ENCODE results near the gene SNRNP25. TPM values are rescaled to one million over a fixed set of nuclear protein-coding genes. Genes with fewer than 3 reads are reported as not detected.
A peak's percentile ranks its signal among the peaks of the same experiment; 100 is the strongest.

The SNRNP25 gene
- total RNA-seq, 1 experiment from 2014 or later: 52.9 TPM

DNA sequence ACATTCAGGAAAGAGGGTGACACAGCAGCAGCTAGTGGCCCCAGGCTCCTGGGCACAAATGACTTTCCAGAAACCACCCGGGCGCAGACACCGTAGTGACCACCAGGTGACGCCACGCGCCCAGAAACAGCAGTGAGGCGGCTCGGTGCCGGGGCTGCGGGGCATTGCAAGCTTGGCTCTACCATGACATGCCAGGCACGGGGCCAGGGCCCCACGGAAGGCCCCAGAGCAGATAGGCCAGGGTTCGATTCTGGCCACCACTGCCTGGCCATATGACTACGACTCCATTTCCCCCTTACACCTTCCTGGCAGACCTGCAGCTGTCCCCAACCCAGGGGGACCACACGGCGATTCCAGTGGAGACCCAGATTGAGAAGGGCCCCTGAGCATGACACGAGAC, 12.1 kb downstream of the SNRNP25 start:
- H3K36me3 ChIP-seq (replicated peaks; ENCODE audit: control insufficient read depth, insufficient read depth, low read length): peaks cover 7% of the 10 kb centered on the region
- no peaks in the 10 kb centered on the region for H3K27me3 ChIP-seq (ENCODE audit: control insufficient read depth, insufficient read depth, low read length)
- DNase-seq: peak; percentile 96
- no peak overlapping the region for H3K4me3 ChIP-seq (ENCODE audit: insufficient read depth, low read depth, low read length)

DNA sequence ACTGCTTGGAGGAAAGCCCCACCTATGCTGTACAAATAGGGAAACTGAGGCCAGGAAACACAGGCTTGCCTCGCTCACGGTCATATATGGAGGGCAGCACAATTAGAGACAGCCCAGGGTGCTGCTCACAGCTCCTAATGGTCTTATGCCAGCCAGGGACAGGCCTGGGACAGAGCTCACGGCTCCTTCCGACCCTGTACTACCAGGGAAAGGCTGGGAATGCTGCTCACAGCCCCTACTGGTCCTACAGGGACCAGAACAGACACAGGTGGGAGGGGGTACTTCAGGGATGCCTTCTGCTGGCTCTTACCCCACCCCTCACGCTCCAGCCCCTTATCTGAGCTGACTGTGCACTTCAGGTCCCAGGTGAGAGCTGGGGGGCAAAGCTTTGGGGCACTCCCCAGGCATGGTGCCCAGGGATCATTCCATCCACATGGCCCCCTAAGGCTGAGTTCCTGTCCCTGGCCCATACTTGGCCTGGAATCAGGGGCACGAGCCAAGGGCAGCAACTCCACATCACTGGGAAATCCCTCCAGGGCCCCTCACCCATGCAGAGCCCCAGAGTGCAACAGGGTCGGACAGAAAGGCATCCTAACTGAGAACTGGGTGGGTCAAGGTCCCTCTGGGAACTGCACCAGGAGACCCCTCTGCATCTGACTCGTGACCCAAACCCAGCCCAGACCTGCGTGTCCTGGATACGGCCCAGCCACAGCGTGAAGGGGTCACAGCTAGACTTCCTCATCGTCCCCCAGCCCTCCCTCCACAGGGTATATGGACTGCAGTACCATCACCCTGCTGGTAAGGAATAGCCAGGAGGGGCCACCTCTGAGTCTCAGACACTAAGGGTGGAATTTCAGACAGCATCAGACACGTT, 12.9 kb downstream of the SNRNP25 start:
- peaks cover 7% of the 10 kb centered on the region for H3K36me3 ChIP-seq (replicated peaks; ENCODE audit: control insufficient read depth, insufficient read depth, low read length)
- no peaks in the 10 kb centered on the region for H3K27me3 ChIP-seq (ENCODE audit: control insufficient read depth, insufficient read depth, low read length)
- no peak for DNase-seq
- H3K4me3 ChIP-seq (ENCODE audit: insufficient read depth, low read depth, low read length): no peak overlapping the region

DNA sequence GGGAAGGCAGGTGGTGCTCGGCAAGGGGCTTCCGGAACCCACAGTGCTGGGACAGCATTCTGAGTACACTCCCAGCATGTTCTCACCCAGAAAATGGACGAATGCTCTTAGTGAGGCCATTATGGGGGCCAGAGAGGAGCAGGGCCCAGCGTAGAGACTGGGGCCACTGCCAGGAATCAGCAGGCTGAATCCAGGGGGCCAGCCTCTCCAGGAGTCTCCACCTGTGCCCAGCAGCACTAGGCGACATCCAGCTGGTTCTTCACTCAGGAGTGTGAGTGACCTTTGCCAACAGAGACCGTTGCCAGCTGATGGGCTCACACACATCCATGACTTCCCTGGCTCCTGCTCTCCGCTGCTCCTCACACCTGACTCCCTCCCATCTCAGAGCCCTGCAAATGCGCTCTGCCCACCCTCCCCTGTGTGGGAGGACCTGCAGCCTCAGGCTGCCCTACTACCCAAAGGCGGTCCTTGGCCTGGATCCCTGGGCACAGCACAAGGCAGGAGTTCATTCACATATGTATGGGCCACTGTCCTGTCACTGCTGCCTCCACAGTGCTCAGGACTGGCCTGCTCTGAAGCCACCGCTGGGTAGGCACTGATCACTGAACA, 13.7 kb downstream of the SNRNP25 start:
- no peak overlapping the region for H3K4me3 ChIP-seq (ENCODE audit: insufficient read depth, low read depth, low read length)
- H3K36me3 ChIP-seq (replicated peaks; ENCODE audit: control insufficient read depth, insufficient read depth, low read length): peaks cover 7% of the 10 kb centered on the region
- DNase-seq: no peak
- no peaks in the 10 kb centered on the region for H3K27me3 ChIP-seq (ENCODE audit: control insufficient read depth, insufficient read depth, low read length)

DNA sequence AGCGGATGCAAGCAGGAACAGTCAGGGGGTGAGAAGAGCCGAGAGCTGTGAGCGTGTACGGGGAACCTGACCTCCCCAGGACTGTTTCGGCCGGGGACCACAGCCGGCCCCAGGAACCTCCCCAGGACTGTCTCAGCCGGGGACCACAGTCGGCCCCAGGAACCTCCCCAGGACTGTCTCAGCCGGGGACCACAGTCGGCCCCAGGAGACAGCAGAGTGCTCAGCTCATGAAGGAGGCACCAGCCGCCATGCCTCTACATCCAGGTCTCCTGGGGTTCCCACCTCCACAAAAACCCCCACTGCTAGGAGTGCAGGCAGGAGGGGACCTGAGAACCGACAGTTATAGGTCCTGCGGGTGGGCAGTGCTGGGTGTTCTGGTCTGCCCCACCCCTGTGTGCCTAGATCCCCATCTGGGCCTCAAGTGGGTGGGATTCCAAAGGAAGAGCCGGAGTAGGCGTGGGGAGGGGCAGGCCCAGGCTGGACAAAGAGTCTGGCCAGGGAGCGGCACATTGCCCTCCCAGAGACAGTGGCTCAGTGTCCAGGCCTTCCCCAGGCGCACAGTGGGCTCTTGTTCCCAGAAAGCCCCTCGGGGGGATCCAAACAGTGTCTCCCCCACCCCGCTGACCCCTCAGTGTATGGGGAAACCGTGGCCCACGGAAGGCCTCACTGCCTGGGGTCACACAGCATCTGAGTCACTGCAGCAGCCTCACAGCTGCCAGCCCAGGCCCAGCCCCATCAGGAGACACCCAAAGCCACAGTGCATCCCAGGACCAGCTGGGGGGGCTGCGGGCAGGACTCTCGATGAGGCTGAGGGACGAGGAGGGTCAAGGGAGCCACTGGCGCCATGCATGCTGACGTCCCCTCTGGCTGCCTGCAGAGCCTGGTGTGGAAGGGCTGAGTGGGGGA, 14.5 kb downstream of the SNRNP25 start:
- H3K4me3 ChIP-seq (ENCODE audit: insufficient read depth, low read depth, low read length): no peak overlapping the region
- H3K36me3 ChIP-seq (replicated peaks; ENCODE audit: control insufficient read depth, insufficient read depth, low read length): peaks cover 7% of the 10 kb centered on the region
- no peaks in the 10 kb centered on the region for H3K27me3 ChIP-seq (ENCODE audit: control insufficient read depth, insufficient read depth, low read length)
- no peak for DNase-seq

DNA sequence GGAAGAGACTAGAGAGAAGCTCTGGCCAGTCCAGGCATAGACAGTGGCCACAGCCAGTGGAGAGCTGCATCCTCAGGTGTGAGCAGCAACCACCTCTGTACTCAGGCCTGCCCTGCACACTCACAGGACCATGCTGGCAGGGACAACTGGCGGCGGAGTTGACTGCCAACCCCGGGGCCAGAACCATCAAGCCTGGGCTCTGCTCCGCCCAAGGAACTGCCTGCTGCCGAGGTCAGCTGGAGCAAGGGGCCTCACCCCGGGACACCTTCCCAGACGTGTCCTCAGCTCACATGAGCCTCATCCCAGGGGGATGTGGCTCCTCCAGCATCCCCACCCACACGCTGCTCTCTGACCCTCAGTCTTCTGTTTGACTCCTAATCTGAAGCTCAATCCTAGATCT, 15.6 kb downstream of the SNRNP25 start:
- no peaks in the 10 kb centered on the region for H3K27me3 ChIP-seq (ENCODE audit: control insufficient read depth, insufficient read depth, low read length)
- H3K36me3 ChIP-seq (replicated peaks; ENCODE audit: control insufficient read depth, insufficient read depth, low read length): peaks cover 1% of the 10 kb centered on the region
- DNase-seq: no peak
- H3K4me3 ChIP-seq (ENCODE audit: insufficient read depth, low read depth, low read length): no peak overlapping the region

DNA sequence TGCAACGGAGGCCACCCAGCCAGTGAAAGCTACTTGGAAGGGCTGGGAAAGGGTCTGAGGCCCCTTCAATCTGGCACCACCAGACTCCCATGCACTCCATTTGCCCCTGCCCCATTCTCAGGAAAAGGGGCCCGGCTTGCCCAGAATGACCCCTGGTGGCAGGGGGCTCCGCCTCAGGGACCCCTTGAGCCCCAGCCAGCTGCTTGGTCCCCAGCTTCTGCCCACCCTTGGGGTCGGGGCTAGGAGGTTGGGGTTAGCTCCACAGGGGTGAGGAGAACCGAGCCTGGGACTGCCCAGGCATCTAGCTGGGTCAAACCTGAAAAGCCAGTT, 17.5 kb downstream of the SNRNP25 start:
- no peaks in the 10 kb centered on the region for H3K27me3 ChIP-seq (ENCODE audit: control insufficient read depth, insufficient read depth, low read length)
- H3K4me3 ChIP-seq (ENCODE audit: insufficient read depth, low read depth, low read length): peak overlapping the region; percentile 9; the same call in 1 of the 2 replicates
- no peaks in the 10 kb centered on the region for H3K36me3 ChIP-seq (replicated peaks; ENCODE audit: control insufficient read depth, insufficient read depth, low read length)
- DNase-seq: peak; percentile 82

DNA sequence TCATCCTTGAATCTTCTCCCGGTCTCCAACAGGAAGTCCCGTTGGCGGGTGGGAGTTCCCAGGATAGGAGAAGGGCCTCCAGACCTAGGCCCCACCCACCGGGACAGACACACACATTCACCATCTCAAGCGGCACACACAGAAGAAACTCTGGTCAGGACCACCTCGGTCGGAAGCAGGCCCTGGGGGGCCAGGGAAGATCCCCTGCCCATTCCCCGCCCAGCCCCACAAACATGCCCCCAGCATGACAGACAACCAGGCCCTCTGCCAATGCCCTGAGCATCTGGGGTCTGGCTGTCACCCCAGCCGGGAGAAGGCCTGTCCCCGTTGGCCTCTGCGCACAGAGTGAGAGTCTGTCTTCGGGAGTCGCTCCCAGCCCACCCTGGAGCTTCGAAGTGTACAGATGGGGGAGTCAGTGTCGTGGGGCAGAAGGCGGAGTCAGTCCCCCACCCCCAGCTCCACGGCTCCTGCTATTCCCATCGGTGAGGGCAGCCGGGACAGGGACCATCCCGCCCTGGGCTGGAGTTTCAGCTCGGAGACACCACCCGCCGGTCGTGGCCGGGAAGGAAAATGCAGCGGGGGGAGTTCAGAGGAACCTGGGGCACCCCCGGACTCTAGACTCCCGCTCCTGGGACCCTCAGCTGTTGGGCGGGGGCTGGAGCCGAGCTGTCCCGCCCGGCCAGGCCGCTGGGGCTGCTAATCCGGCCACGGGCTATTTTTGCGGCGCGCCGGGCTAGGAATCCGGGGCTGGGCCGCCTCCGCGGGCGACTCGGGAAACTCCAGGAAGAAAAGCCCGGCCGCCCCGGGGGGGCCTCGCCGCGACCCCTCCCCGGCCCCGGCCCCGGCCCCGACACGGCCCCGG, 18.1 kb downstream of the SNRNP25 start:
- peak overlapping the region; percentile 73 for H3K4me3 ChIP-seq (ENCODE audit: insufficient read depth, low read depth, low read length)
- peak; percentile 94 for DNase-seq
- no peaks in the 10 kb centered on the region for H3K27me3 ChIP-seq (ENCODE audit: control insufficient read depth, insufficient read depth, low read length)
- H3K36me3 ChIP-seq (replicated peaks; ENCODE audit: control insufficient read depth, insufficient read depth, low read length): no peaks in the 10 kb centered on the region

DNA sequence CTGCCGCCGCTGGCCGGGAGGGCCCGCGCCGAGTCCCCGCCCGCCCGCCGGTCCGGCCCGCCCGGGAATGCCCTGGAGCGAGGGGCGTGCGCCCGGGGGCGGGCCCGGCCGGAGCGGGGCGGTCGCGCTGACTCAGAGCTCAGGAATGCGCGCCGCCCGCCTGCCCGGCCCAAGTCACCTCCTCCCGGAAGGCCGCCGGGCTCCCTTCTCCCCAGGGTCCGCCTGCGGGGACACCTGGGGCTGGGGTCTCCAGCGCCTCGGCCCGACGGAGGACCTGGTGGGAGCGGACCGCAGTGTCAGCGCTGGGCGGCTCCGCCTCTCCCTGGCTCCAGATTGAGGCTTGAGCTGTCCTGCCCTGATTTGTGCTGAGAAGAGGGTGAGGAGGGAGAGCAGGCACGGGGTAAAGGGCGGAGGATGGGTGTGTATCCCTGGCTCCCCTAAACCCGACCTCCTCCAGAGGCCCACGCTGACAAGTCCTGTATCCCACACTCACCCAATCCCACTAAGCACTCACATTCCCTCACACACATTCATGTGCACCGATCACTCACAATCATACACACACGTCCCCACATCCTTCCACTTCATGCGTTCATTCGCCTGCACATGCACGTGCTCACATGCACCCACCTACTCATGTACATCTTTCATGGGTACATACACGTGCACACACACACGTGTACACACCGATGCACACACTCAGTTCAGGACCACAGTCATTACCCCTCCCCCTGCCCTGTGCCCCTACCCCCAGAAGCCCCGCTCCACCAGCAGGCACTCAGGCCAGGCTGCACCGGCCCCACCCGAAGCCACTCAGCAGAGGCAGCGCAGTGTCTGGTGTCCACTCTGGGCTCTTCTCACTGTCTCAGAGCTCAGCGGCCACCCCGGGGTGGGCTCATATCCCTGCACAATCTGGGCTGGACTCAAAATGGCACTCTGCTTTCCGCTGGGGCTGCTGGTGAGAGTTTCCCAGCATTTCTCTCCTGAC, 19.2 kb downstream of the SNRNP25 start, which contains the start of gene RHBDF1:
Gene RHBDF1 (minus strand): TSS at position 71 of the 988 bp plus-strand sequence. CDS start 7,616 bp downstream, outside the sequence.
- Histone ChIP-seq H3K4me3 (ENCODE audit: insufficient read depth, low read depth, low read length) (peak within 1 kb of the TSS; percentile 73), H3K36me3 (replicated peaks; ENCODE audit: control insufficient read depth, insufficient read depth, low read length) (no peaks in the 10 kb centered on the region), H3K27me3 (ENCODE audit: control insufficient read depth, insufficient read depth, low read length) (no peaks in the 10 kb centered on the region)
- DNase-seq: peak; percentile 99

DNA sequence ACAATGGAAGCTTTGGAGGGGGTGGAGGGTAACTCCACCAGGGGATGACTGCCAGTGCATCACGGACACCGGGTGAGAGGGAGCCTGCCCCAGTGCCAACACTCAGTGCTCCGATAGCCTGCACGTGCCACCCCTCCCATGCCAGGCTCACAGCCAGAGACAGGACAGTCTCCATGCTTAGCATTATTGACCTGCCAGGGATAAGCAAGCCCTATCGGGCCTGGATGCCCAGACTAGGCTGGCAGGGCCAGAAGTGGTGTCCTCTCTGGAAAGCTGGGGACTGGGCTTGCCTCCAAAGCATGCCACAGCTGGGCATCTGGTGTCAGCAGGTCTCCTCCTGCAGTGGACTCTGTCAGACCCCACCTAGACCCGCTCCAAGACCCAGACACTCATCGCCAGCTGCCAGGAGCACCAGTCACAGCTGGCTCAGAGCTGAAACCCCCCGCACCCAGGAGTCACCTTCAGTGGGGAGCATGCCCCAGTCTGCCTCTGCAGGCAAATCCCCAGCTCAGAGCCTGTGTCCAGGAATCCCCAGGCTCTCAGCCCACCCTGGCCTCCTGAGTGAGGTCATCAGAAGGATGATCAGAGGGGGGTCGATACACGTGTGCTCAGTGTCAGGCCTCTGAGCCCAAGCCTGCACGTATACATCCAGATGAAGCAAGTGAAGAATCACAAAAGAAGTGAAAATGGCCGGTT, 20.6 kb downstream of the SNRNP25 start:
- Histone ChIP-seq H3K36me3 (replicated peaks; ENCODE audit: control insufficient read depth, insufficient read depth, low read length) (no peaks in the 10 kb centered on the region), H3K27me3 (ENCODE audit: control insufficient read depth, insufficient read depth, low read length) (no peaks in the 10 kb centered on the region), H3K4me3 (ENCODE audit: insufficient read depth, low read depth, low read length) (no peak overlapping the region)
- DNase-seq: no peak

DNA sequence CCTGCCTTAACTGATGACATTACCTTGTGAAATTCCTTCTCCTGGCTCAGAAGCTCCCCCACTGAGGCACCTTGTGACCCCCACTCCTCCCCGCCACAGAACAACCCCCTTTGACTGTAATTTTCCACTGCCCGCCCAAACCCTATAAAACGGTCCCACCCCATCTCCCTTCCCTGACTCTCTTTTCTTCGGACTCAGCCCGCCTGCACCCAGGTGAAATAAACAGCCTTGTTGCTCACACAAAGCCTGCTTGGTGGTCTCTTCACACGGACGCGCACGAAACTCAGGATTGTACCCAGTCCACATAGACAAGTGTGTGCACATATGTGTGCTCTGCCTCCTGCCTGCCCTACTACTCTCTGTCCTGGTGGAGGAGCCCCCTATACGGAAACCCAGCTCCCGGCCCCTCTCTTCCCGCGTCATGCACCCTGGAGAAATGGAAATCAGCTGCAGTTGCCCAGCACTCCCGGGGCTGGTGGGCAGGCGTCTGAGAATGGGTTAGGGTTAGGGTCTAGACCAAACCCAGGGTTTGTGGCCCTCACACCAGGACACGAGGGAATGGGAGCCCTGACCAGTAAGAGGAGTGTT, 21.2 kb downstream of the SNRNP25 start:
- no peak for DNase-seq
- Histone ChIP-seq H3K36me3 (replicated peaks; ENCODE audit: control insufficient read depth, insufficient read depth, low read length) (no peaks in the 10 kb centered on the region; the same call in 1 of the 2 replicates), H3K27me3 (ENCODE audit: control insufficient read depth, insufficient read depth, low read length) (no peaks in the 10 kb centered on the region), H3K4me3 (ENCODE audit: insufficient read depth, low read depth, low read length) (no peak overlapping the region)

DNA sequence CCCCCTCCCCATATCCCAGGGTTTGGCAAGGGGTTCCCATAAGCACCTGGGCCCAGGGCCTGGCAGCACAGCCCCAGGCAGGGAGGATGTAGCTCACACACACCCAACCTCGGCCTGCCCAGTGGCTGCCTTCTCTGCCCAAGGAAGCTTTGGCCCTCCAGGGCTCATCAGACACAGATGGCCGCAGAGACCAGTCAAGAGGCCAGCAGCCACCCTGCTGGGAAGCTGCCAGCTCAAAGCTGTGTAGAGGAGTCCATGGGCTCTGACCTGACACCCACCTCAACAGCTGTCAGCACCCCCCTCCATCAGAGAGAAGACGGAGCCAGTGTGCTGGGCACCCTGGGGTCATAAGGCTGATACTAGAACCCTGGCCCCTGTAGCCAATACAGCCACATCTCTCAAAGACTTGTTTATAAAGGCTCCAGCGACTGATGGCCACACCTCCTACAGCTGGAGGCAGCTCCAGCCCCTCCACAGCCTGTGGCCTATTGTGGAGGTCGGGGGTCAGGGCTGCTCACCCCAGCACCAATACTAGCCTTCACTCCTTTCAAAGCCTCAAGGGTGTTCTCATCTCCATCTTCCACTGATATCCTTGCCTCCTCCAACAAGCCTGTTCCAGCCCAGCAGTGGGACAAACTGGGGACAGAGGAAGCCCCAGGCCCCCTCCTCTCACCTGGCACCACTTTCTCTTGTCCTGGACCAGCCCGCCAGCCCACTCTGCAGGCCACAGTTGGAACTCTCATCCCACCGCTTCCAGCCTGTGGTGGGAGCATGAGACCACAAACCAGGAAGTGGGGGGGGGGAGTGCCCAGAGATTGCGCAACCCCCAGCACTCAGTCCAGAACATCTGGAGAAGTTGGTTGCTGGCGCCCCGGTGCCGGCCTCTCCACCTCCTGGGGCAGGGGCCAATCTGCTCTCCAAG, 22.2 kb downstream of the SNRNP25 start:
- no peak overlapping the region for H3K4me3 ChIP-seq (ENCODE audit: insufficient read depth, low read depth, low read length)
- no peaks in the 10 kb centered on the region for H3K27me3 ChIP-seq (ENCODE audit: control insufficient read depth, insufficient read depth, low read length)
- DNase-seq: peak; percentile 87
- no peaks in the 10 kb centered on the region; the same call in 1 of the 2 replicates for H3K36me3 ChIP-seq (replicated peaks; ENCODE audit: control insufficient read depth, insufficient read depth, low read length)

Data from H7 (cell line).